Memory B cell (primary cell): ENCODE results near the gene CNPY1.

Experiments used
- ATAC-seq: fragments of 150-1000 bp; cut with Tn5 transposase; 2 replicates; pipeline ENCODE4 v1.10.0; 2021; ENCODE audit warnings: low read depth, mild to moderate bottlenecking, moderate library complexity
- DNase-seq, 2 donors: peaks; one replicate each; pipeline ENCODE4 v3.0.0; 2022; ENCODE audit warnings: low spot score in 2 of 2
- H3K27ac Mint-ChIP-seq: one replicate; pipeline ENCODE4 v1.8.0; 2022; ENCODE audit warnings: mild to moderate bottlenecking, moderate library complexity, mixed read lengths
- H3K27me3 Mint-ChIP-seq: one replicate; pipeline ENCODE4 v1.8.0; 2022; ENCODE audit warnings: mixed read lengths
- H3K36me3 Mint-ChIP-seq: one replicate; pipeline ENCODE4 v1.8.0; 2022; ENCODE audit warnings: mild to moderate bottlenecking, mixed read lengths
- H3K4me1 Mint-ChIP-seq: one replicate; pipeline ENCODE4 v1.8.0; 2022; ENCODE audit warnings: mixed read lengths
- H3K4me3 Mint-ChIP-seq: one replicate; pipeline ENCODE4 v1.8.0; 2022; ENCODE audit warnings: mild to moderate bottlenecking, moderate library complexity, mixed read lengths
- H3K9me3 Mint-ChIP-seq: one replicate; pipeline ENCODE4 v1.8.0; 2022; ENCODE audit warnings: mixed read lengths

The CNPY1 gene

DNA sequence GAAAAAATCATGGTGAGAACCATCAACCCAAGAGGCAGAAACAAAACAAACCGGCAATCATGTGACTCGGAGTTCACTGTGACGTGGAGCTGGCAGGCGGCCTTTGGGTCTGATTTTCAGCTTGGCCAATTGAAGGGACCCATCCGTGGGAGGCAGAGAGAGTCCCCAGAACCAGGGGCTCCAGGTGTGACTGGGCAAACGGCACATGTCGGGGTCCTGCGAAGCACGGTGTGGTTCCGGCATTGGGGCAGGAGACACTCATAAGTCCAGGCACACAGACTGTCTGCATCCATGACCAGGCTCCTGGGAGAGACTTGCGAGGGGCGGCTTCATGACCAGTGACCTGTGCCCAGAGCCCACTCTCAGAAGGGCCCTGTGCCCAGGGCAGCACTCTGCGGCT, 12.6 kb upstream of the CNPY1 start:
- Mint-ChIP-seq H3K4me3 (no peak overlapping the region), H3K9me3 (no peaks in the 10 kb centered on the region), H3K27ac (no peak overlapping the region), H3K36me3 (no peaks in the 10 kb centered on the region), H3K27me3 (peaks cover 23% of the 10 kb centered on the region), H3K4me1 (no peaks in the 10 kb centered on the region)
- no peak for DNase-seq
- ATAC-seq: no peak

DNA sequence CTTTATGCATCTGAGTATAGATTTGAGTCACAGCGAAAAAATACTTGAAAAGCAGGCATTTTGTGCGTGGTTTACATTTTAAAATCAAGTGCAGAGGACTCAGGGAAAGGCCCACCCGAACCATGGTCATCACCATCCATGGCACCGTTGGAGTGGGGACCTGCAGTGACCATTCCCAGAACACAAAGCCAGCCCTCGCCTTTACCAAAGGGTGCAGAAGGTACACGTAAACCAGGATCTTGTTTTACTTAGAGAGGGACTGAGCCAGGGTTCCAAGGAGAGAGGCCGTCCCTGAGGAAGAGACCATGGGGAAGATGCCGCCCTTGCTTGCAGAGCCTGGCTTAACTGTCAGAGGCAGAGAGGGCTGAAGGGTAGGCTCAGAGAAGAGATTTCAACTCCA, 12.0 kb upstream of the CNPY1 start:
- no peaks in the 10 kb centered on the region for H3K4me1 Mint-ChIP-seq
- H3K27me3 Mint-ChIP-seq: peaks cover 23% of the 10 kb centered on the region
- ATAC-seq: no peak
- no peaks in the 10 kb centered on the region for H3K36me3 Mint-ChIP-seq
- no peak overlapping the region for H3K4me3 Mint-ChIP-seq
- no peaks in the 10 kb centered on the region for H3K9me3 Mint-ChIP-seq
- no peak for DNase-seq
- H3K27ac Mint-ChIP-seq: no peak overlapping the region

DNA sequence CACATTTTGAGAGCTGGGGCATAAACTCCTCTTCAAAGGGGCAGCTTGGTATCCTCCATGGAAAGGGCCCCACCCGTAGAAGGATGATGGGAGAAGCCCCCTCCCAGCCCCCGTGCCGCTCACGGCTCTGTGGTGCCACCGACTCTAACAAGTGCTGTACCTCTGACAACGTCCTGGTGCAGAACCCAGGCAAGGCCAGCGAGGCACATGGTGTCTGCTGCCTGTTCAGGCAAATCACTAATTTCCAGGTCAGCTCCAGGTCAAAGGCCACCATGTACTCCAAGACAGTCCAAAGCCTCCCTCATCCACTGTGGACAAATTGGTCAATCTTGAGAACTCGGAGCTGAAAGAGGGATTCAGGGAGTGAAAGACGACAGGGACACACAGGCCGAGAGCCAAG, 11.4 kb upstream of the CNPY1 start:
- no peak for ATAC-seq
- Mint-ChIP-seq H3K36me3 (no peaks in the 10 kb centered on the region), H3K4me3 (no peak overlapping the region), H3K27me3 (peaks cover 23% of the 10 kb centered on the region), H3K4me1 (no peaks in the 10 kb centered on the region), H3K27ac (no peak overlapping the region), H3K9me3 (no peaks in the 10 kb centered on the region)
- no peak for DNase-seq

GRCh38 chr7:155556763-155557162, 10.4 kb upstream of the CNPY1 start:
- ATAC-seq (no peak), DNase-seq (no peak)
- Mint-ChIP-seq H3K36me3 (no peaks in the 10 kb centered on the region), H3K4me1 (no peaks in the 10 kb centered on the region), H3K9me3 (no peaks in the 10 kb centered on the region), H3K4me3 (no peak overlapping the region), H3K27me3 (peaks cover 25% of the 10 kb centered on the region), H3K27ac (no peak overlapping the region)

DNA sequence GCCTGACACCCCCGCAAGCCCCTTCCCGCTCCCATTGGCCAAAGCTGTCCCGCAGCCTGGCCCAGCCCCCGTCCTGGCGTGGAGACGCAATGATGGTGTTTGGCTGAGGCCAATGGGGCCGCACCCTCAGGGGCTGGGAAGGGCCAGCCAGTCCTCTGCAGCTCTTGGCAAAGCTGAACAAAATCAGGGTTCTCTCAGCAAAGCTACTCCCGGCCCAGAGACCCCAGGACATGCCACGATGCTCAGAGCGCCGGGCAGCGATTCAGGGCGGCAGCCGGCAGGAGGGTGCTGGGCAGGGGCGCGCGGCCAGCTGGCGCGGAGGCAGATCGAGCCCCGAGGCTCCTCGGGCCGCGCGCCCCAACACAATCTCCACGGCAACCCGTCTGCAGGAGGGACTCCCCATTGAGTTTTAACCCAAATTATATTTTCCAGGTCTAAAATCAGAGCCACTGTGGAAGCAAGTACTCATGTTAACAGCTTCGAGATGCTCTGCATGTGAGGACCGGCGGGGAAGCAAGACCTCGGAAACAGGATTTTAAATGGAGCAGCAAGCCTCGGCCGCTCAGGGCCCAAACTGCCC, 8.8 kb upstream of the CNPY1 start:
- Mint-ChIP-seq H3K36me3 (no peaks in the 10 kb centered on the region), H3K27ac (no peak overlapping the region), H3K9me3 (no peaks in the 10 kb centered on the region), H3K4me3 (no peak overlapping the region), H3K4me1 (no peaks in the 10 kb centered on the region), H3K27me3 (peaks cover 22% of the 10 kb centered on the region)
- no peak for DNase-seq
- no peak for ATAC-seq

GRCh38 chr7:155553871-155554270, 7.5 kb upstream of the CNPY1 start:
- Mint-ChIP-seq H3K27me3 (peaks cover 19% of the 10 kb centered on the region), H3K4me1 (no peaks in the 10 kb centered on the region), H3K4me3 (no peak overlapping the region), H3K36me3 (no peaks in the 10 kb centered on the region), H3K9me3 (no peaks in the 10 kb centered on the region), H3K27ac (no peak overlapping the region)
- ATAC-seq (no peak), DNase-seq (no peak)

DNA sequence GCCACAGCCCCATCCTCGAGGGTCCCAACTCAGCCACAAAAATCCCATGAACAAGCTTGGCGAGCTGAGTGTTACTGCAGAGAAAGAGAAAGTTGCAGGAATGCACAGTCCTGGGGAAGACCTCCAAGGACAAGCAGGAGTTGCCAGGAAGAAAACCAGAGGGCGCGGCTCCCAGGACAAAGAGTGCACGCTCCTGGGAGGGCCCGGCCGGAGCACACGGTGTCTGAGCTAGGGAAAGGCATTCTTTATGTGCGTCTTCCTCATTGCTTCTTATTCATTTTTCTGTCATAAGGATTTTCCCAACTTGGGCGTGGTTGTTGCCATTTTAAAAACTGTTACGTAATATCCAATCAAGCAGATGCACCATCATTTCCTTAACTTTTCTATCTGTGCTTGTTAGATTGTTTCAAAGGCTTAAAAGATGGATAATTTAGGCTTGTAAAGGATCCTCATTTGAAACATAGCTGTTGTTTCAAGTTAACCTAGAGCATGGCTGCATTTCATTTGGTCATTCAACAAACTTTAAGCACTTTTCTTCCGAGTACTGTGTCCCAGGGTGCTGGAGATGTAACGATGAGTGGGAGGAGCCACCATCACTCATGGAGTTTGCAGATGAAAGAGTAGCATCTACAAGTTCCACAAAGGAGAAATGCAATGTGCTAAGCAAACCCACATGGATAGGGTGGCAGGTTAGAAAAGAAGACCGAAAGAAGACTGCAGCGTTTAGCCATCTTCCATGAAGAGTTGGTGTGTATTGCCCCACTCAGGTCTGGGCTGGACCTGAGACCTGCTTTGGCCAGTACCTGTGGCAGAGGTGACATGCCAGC, 5.6 kb upstream of the CNPY1 start:
- Mint-ChIP-seq H3K27me3 (peaks cover 19% of the 10 kb centered on the region), H3K27ac (no peak overlapping the region), H3K4me1 (no peaks in the 10 kb centered on the region), H3K36me3 (no peaks in the 10 kb centered on the region), H3K9me3 (no peaks in the 10 kb centered on the region), H3K4me3 (no peak overlapping the region)
- no peak for DNase-seq
- no peak for ATAC-seq

DNA sequence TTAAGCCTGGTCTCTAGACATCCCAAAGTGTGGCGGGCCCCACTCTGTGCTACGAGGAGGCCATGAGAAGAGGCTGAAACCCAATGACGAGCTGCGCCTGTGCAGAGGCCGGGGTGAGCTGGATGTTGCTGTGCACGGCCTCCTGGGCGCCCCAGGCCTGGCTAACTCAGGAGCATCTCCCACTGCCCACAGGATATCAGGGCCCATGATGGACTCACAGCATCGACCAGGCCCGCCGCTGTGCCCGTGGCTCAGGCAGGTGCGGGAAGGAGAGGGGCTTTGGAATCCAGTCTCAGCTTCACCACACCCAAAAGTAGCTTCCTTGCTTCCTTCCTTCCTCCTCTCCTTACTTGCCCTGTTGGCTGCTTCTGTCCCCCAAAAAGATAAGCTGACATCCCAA, 4.6 kb upstream of the CNPY1 start:
- Mint-ChIP-seq H3K36me3 (no peaks in the 10 kb centered on the region), H3K4me3 (no peak overlapping the region), H3K27ac (no peak overlapping the region), H3K27me3 (peaks cover 16% of the 10 kb centered on the region), H3K9me3 (no peaks in the 10 kb centered on the region), H3K4me1 (no peaks in the 10 kb centered on the region)
- DNase-seq (no peak), ATAC-seq (no peak)

- Mint-ChIP-seq H3K9me3 (no peaks in the 10 kb centered on the region), H3K27me3 (peaks cover 10% of the 10 kb centered on the region), H3K4me1 (no peaks in the 10 kb centered on the region), H3K36me3 (no peaks in the 10 kb centered on the region), H3K4me3 (no peak overlapping the region), H3K27ac (no peak overlapping the region)
- DNase-seq (no peak), ATAC-seq (no peak)
Observed at GRCh38 chr7:155549226-155549625, 2.9 kb upstream of the CNPY1 start.

DNA sequence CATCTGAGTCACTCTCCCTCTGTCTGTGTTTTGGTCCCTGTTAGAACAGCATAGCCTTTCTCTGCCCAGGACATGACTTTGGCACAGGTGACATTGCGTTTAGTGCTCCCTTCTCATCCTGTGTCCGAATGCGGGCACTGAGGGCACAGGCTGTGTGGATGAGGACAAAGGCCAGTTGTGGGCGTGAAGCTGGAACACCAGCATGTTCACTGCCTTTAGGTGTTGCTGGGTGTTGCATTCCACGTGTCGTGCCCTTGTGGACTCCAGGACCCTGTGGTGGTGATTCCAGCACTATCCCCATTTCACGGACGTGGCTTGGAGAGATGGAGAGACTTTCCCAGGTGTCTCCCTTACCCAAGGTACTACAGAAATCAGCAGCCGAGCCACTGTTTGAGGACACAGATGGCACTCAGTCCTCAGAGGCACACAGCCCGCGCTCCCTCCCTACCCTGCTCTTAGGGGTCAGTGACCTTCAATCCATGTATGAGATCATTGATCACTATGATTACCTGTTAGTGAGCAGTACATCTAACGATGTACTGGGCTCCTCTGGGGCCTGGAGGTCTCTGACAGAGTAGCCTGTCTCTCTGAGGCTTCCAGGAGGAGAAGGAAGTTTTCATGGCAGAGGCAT, 917 bp upstream of the CNPY1 start:
- H3K27me3 Mint-ChIP-seq: peaks cover 11% of the 10 kb centered on the region
- DNase-seq (no peak), ATAC-seq (no peak)
- no peaks in the 10 kb centered on the region for H3K36me3 Mint-ChIP-seq
- no peaks in the 10 kb centered on the region for H3K9me3 Mint-ChIP-seq
- no peaks in the 10 kb centered on the region for H3K4me1 Mint-ChIP-seq
- no peak overlapping the region for H3K27ac Mint-ChIP-seq
- no peak overlapping the region for H3K4me3 Mint-ChIP-seq

DNA sequence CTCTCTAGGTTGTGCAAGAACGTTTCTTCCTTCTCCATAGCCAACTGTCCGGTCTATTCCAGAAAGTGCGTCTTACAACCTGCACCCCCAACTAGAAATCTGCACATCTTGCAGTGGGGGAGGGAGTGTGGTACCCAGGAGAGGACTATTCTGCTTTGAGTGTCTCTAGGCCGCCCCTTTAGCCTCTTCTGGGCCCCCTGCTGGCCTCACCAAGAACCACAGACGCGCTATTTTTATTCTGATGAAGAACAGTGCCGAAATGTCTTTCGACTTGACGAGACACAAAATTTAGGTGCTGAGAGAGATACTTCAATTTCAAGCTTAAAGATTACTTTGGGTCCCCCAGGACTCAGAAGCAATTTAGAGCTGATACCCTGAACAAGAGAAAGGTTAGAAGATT, 1.0 kb downstream of the CNPY1 start:
- H3K4me3 Mint-ChIP-seq: no peak overlapping the region
- H3K9me3 Mint-ChIP-seq: no peaks in the 10 kb centered on the region
- ATAC-seq (no peak), DNase-seq (no peak)
- peaks cover 5% of the 10 kb centered on the region for H3K27me3 Mint-ChIP-seq
- no peaks in the 10 kb centered on the region for H3K36me3 Mint-ChIP-seq
- H3K4me1 Mint-ChIP-seq: no peaks in the 10 kb centered on the region
- H3K27ac Mint-ChIP-seq: no peak overlapping the region

DNA sequence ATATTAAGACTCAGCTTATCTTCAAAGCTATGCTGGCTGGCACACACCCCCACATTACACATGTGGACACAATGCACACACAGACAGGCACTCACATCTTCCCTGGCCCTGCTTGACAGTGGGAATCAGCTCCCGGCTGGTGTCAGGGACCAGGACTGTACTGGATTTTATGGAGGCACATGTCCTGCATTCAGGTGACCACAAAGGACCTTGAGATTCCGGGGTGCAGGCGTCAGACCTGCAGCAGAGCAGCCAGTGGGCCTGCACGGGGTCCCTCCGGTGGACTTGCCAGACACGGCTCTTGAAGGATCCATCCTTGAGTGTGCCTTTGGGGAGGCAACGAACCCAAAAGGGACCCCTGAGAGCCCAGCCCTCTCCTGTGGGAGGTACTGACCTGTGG, 1.9 kb downstream of the CNPY1 start:
- H3K36me3 Mint-ChIP-seq: no peaks in the 10 kb centered on the region
- no peak for DNase-seq
- no peaks in the 10 kb centered on the region for H3K4me1 Mint-ChIP-seq
- no peaks in the 10 kb centered on the region for H3K9me3 Mint-ChIP-seq
- ATAC-seq: no peak
- no peak overlapping the region for H3K4me3 Mint-ChIP-seq
- peaks cover 7% of the 10 kb centered on the region for H3K27me3 Mint-ChIP-seq
- no peak overlapping the region for H3K27ac Mint-ChIP-seq

GRCh38 chr7:155543926-155544325, 2.4 kb downstream of the CNPY1 start:
- DNase-seq: no peak
- no peaks in the 10 kb centered on the region for H3K9me3 Mint-ChIP-seq
- peaks cover 9% of the 10 kb centered on the region for H3K27me3 Mint-ChIP-seq
- H3K27ac Mint-ChIP-seq: no peak overlapping the region
- H3K4me3 Mint-ChIP-seq: no peak overlapping the region
- H3K36me3 Mint-ChIP-seq: no peaks in the 10 kb centered on the region
- ATAC-seq: no peak
- no peaks in the 10 kb centered on the region for H3K4me1 Mint-ChIP-seq

DNA sequence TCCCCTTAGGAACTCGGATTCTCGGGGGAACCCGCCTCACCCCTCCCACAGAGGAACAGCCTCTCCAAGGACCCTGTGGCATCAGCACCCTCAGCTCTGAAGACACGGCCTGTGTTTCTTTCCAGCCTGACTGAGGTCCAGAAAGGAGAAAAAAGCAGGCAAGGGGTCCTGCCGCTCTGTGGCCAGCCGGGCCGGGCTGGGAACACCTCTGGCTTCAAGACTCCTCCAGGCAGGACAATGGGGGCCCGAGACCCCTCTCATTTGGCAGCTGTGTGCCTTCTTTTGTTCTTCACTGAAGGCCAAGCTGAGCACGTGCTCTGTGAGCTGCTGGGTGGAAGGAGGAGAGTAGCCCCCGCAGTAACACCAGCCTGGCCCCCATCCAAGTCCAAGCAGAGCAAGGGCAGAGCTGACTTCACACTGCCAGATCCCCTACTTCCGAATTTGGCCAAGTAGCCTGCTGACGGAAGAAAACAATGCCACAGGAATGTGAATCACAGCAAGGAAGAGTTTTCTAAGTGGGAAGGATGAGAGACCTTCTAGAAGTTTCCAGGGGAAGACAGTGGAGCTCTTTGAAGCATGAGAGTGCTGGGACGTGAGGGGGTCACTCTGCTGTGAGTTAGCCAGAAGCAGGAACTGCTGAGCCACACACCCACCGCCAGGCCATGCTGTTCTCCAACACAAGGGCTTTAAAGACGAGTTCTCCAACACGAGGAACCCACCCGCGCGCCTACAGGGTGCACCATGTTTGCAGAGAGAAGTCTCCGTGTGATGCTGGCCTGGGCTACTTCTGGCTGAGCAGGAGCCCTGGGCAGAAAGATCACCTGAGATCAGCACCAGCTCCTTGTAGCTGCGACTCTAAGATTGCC, 3.1 kb downstream of the CNPY1 start:
- Mint-ChIP-seq H3K9me3 (no peaks in the 10 kb centered on the region), H3K36me3 (no peaks in the 10 kb centered on the region), H3K4me1 (no peaks in the 10 kb centered on the region), H3K4me3 (no peak overlapping the region), H3K27me3 (peaks cover 7% of the 10 kb centered on the region), H3K27ac (no peak overlapping the region)
- DNase-seq (no peak), ATAC-seq (no peak)
